Glutamatergic neuron (in vitro differentiated cells): Measurements from ENCODE around the gene SHLD1. TPM values are rescaled to one million over a fixed set of nuclear protein-coding genes. Genes with fewer than 3 reads are reported as not detected.
"Not testable (repeated sequence)": the region's sequence is repeated elsewhere in the genome, so short reads cannot be mapped to it uniquely, and the experiment has no call there.

Source experiments
- DNase-seq: peaks from one replicate; pipeline ENCODE4 v3.0.0; 2022
- H3K27ac Mint-ChIP-seq: one replicate; pipeline ENCODE4 v1.8.0; 2020; ENCODE audit warnings: mild to moderate bottlenecking, mixed read lengths, inconsistent platforms; ENCODE audit not compliant: unreplicated experiment
- H3K27me3 Mint-ChIP-seq: one replicate; pipeline ENCODE4 v1.8.0; 2020; ENCODE audit warnings: mild to moderate bottlenecking, moderate library complexity, mixed read lengths, inconsistent platforms; ENCODE audit not compliant: unreplicated experiment
- H3K36me3 Mint-ChIP-seq: one replicate; pipeline ENCODE4 v1.8.0; 2020; ENCODE audit warnings: mild to moderate bottlenecking, mixed read lengths, inconsistent platforms; ENCODE audit not compliant: unreplicated experiment
- H3K4me1 Mint-ChIP-seq: one replicate; pipeline ENCODE4 v1.8.0; 2020; ENCODE audit warnings: mild to moderate bottlenecking, low read depth, mixed read lengths, inconsistent platforms; ENCODE audit not compliant: unreplicated experiment
- H3K4me3 Mint-ChIP-seq: one replicate; pipeline ENCODE4 v1.8.0; 2020; ENCODE audit warnings: mild to moderate bottlenecking, mixed read lengths, inconsistent platforms; ENCODE audit not compliant: unreplicated experiment
- H3K9me3 Mint-ChIP-seq: one replicate; pipeline ENCODE4 v1.8.0; 2020; ENCODE audit warnings: mild to moderate bottlenecking, moderate library complexity, mixed read lengths, inconsistent platforms; ENCODE audit not compliant: unreplicated experiment
- total RNA-seq: library from RNA; stranded (reverse); fragmentation: NEBNext Ultra II Directional; extraction: Animal tissue kit (Norgen Biotek cat#: 25700); gene quantifications from one replicate; pipeline ENCODE4 v1.2.1, GENCODE V29; 2021; ENCODE audit not compliant: unreplicated experiment
- TF ChIP-seq, protein P1 (sequence below): fragments of 200-600 bp; sonication (generic); IDR thresholded peaks from one replicate; pipeline ENCODE4 v1.5.0; 2021; ENCODE audit not compliant: partially characterized antibody, unreplicated experiment

Gene SHLD1
- total RNA-seq, 1 donor from 2014 or later, result 4.0 TPM

- H3K4me1 Mint-ChIP-seq, result no peaks in the 10 kb centered on the region
- H3K4me3 Mint-ChIP-seq, result no peak overlapping the region
- H3K27me3 Mint-ChIP-seq, result no peaks in the 10 kb centered on the region
- no peak overlapping the region for H3K27ac Mint-ChIP-seq
- DNase-seq, result no peak
- H3K36me3 Mint-ChIP-seq, result no peaks in the 10 kb centered on the region
- H3K9me3 Mint-ChIP-seq, result no peaks in the 10 kb centered on the region
- TF ChIP-seq, protein P1, sequence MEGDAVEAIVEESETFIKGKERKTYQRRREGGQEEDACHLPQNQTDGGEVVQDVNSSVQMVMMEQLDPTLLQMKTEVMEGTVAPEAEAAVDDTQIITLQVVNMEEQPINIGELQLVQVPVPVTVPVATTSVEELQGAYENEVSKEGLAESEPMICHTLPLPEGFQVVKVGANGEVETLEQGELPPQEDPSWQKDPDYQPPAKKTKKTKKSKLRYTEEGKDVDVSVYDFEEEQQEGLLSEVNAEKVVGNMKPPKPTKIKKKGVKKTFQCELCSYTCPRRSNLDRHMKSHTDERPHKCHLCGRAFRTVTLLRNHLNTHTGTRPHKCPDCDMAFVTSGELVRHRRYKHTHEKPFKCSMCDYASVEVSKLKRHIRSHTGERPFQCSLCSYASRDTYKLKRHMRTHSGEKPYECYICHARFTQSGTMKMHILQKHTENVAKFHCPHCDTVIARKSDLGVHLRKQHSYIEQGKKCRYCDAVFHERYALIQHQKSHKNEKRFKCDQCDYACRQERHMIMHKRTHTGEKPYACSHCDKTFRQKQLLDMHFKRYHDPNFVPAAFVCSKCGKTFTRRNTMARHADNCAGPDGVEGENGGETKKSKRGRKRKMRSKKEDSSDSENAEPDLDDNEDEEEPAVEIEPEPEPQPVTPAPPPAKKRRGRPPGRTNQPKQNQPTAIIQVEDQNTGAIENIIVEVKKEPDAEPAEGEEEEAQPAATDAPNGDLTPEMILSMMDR, result no peak
Measured at GRCh38 chr20:5742041-5742440, 8.2 kb upstream of the SHLD1 start.

DNA sequence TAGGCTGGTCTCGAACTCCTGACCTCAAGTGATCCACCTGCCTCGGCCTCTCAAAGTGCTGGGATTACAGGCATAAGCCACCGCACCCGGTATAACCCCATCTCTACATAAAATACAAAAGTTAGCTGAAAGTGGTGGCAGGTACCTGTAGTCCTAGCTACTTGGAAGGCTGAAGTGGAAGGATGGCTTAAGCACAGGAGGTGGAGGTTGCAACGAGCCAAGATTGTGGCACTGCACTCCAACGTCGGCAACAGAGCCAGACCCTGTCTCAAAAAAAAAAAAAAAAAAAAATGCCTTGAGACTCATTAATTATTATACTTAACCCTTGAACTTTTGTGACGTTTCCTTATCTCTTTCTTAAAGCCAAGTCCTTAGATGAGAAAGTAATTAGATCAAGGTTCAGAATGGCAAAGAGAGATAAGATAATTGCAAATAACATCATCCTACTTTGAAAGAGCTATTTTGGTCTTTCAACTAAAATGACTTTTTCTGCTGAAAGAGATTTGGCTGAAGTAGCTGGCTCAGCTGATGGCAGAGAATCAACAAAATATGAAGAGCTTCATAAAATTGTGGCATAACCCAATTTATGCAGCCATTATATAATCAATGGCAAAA, 4.7 kb upstream of the SHLD1 start:
- Mint-ChIP-seq H3K4me3 (no peak overlapping the region), H3K27ac (no peak overlapping the region), H3K36me3 (no peaks in the 10 kb centered on the region), H3K9me3 (peaks cover 3% of the 10 kb centered on the region), H3K27me3 (peaks cover 3% of the 10 kb centered on the region), H3K4me1 (no peaks in the 10 kb centered on the region)
- no peak for DNase-seq
- TF ChIP-seq, protein P1, result no peak

GRCh38 chr20:5746064-5746463, 4.1 kb upstream of the SHLD1 start:
- no peaks in the 10 kb centered on the region for H3K4me1 Mint-ChIP-seq
- no peak for DNase-seq
- no peak overlapping the region for H3K27ac Mint-ChIP-seq
- peaks cover 3% of the 10 kb centered on the region for H3K27me3 Mint-ChIP-seq
- H3K36me3 Mint-ChIP-seq, result no peaks in the 10 kb centered on the region
- TF ChIP-seq, protein P1, result no peak
- H3K9me3 Mint-ChIP-seq, result peaks cover 3% of the 10 kb centered on the region
- no peak overlapping the region for H3K4me3 Mint-ChIP-seq

DNA sequence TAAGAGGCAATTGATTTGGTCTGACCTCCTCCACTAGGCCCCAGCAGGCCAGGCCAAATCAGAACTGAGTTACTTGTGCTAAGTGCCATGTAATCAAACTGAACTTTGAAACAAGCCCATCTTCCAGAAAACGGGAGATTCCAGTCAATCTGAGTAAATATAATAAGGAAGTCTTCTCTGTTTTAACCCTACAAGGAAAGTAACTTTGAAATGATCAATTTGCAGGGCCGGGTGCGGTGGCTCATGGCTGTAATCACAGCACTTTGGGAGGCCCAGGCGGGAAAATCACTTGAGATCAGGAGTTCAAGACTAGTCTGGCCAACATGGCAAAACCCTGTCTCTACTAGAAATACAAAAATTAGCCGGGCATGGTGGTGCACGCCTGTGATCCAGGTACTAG, 2.0 kb upstream of the SHLD1 start:
- Mint-ChIP-seq H3K27me3 (peaks cover 3% of the 10 kb centered on the region), H3K4me3 (no peak overlapping the region), H3K9me3 (peaks cover 3% of the 10 kb centered on the region), H3K27ac (no peak overlapping the region), H3K36me3 (no peaks in the 10 kb centered on the region), H3K4me1 (no peaks in the 10 kb centered on the region)
- TF ChIP-seq, protein P1, result no peak
- DNase-seq, result no peak

DNA sequence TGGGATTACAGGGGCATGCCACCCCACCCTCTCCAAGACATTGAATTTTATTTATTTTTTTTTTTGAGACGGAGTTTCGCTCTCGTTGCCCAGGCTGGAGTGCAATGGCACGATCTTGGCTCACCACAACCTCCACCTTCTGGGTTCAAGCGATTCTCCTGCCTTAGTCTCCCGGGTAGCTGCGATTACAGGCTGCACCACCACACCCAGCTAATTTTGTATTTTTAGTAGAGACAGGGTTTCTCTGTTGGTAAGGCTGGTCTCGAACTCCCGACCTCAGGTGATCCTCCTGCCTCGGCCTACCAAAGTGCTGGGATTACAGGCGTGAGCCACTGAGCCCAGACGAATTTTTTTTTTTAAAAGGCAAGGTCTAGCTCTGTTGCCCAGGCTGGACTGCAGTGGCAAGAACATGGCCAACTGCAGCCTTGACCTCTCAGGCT, 669 bp upstream of the SHLD1 start:
- not testable (repeated sequence) for DNase-seq, H3K27ac Mint-ChIP-seq, H3K27me3 Mint-ChIP-seq, H3K9me3 Mint-ChIP-seq, H3K36me3 Mint-ChIP-seq, H3K4me3 Mint-ChIP-seq, H3K4me1 Mint-ChIP-seq
